Measurements from ENCODE around the gene PHPT1.

GRCh38 chr9:136840140-136840876 lies 8.9 kb upstream of the PHPT1 start:
- no peak for TF ChIP-seq BHLHE40 (IDR thresholded peaks at IDR 0.05; ENCODE audit: borderline replicate concordance)
- no peak for TF ChIP-seq TARDBP (IDR thresholded peaks at IDR 0.05)
- no peak for TF ChIP-seq FOXM1 (IDR thresholded peaks at IDR 0.05; ENCODE audit: borderline replicate concordance)
- no peak for TF ChIP-seq ELF4 (IDR thresholded peaks at IDR 0.05)
